Breast epithelium (tissue), 3 donors: ENCODE results near the gene MMP23B.

Source experiments
- CTCF ChIP-seq, 3 donors: fragments of 450-650 bp; IDR thresholded peaks; one replicate each; pipeline ENCODE4 v1.5.1; 2016 to 2017; ENCODE audit warnings: antibody characterized with exemption in 3 of 3, mild to moderate bottlenecking in 3 of 3, moderate library complexity in 3 of 3
- POLR2A ChIP-seq: fragments of 450-650 bp; IDR thresholded peaks from one replicate; pipeline ENCODE4 v1.6.1; 2016; ENCODE audit warnings: antibody characterized with exemption, mild to moderate bottlenecking, moderate library complexity
- POLR2AphosphoS5 ChIP-seq, 3 donors: sonication (generic); formaldehyde crosslinking; IDR thresholded peaks; one replicate each; pipeline ENCODE4 v1.6.1; 2017; ENCODE audit warnings: antibody characterized with exemption in 3 of 3

GRCh38 chr1:1617516-1617915, 14.5 kb upstream of the MMP23B start:
- TF ChIP-seq CTCF (IDR thresholded peaks at IDR 0.05) (no peak), POLR2A (no peak), POLR2AphosphoS5 (IDR thresholded peaks at IDR 0.05) (no peak)
